PC-9 (cell line): ENCODE data around the gene IGSF21. TPM values are rescaled to one million over a fixed set of nuclear protein-coding genes. Genes with fewer than 3 reads are reported as not detected.

ENCODE experiments used
- BruUV-seq: library from RNA; stranded (reverse); fragments of 400-500 nt; replicated peaks from 2 replicates; lab custom pipeline; 2021; lab: Mats Ljungman, UMichigan
- CTCF ChIA-PET: fragments of 300-600 bp; sonication (Branson Sonifier 250); formaldehyde crosslinking; loops from one replicate; lab custom pipeline; 2022; ENCODE audit warnings: antibody characterized with exemption; lab: Charles Lee
- POLR2A ChIA-PET: fragments of 300-600 bp; sonication (Branson Sonifier 250); formaldehyde crosslinking; loops from one replicate; lab custom pipeline; 2022; ENCODE audit warnings: antibody characterized with exemption; ENCODE audit not compliant: unreplicated experiment; lab: Charles Lee
- DNase-seq, 2 experiments: peaks; one replicate each; pipeline versions ENCODE4 v3.0.0 to v3.0.0-alpha.2; 2015 to 2022; ENCODE audit warnings: mixed read lengths in 1 of 2
- H2AFZ ChIP-seq: fragments of 200-600 bp; sonication (generic); 2 replicates; pipeline ENCODE4 v1.8.1; 2017; ENCODE audit warnings: antibody characterized with exemption
- H3F3A ChIP-seq: fragments of 200-600 bp; sonication (generic); 2 replicates; pipeline ENCODE4 v1.8.1; 2017; ENCODE audit warnings: antibody characterized with exemption, mild to moderate bottlenecking, low read depth; ENCODE audit not compliant: insufficient read depth
- H3K27ac ChIP-seq: fragments of 200-600 bp; sonication (generic); 2 replicates; pipeline ENCODE4 v1.6.1; 2016; ENCODE audit warnings: mixed run types
- H3K27me3 ChIP-seq: fragments of 200-600 bp; sonication (generic); 2 replicates; pipeline ENCODE4 v1.6.1; 2016; ENCODE audit warnings: low read depth, mixed run types; ENCODE audit not compliant: insufficient read depth
- H3K36me3 ChIP-seq: fragments of 200-600 bp; sonication (generic); 2 replicates; pipeline ENCODE4 v1.6.1; 2016; ENCODE audit warnings: low read depth, mixed run types
- H3K4me1 ChIP-seq: fragments of 200-600 bp; sonication (generic); replicated peaks from 2 replicates; pipeline ENCODE4 v1.6.1; 2016; ENCODE audit warnings: mixed run types; ENCODE audit not compliant: insufficient read depth
- H3K4me2 ChIP-seq: fragments of 200-600 bp; sonication (generic); 2 replicates; pipeline ENCODE4 v1.6.1; 2017; ENCODE audit warnings: mixed run types
- H3K4me3 ChIP-seq: fragments of 200-600 bp; sonication (generic); 2 replicates; pipeline ENCODE4 v1.6.1; 2016; ENCODE audit warnings: mixed run types
- H3K79me2 ChIP-seq: fragments of 200-600 bp; sonication (generic); 2 replicates; pipeline ENCODE4 v1.6.1; 2017; ENCODE audit warnings: low read depth, mixed run types
- H3K9me2 ChIP-seq: fragments of 200-600 bp; sonication (generic); 2 replicates; pipeline ENCODE4 v1.8.1; 2017; ENCODE audit warnings: mild to moderate bottlenecking; ENCODE audit not compliant: insufficient read depth
- H3K9me3 ChIP-seq: fragments of 200-600 bp; sonication (generic); 2 replicates; pipeline ENCODE4 v1.8.1; 2016; ENCODE audit warnings: low read depth; ENCODE audit not compliant: insufficient read depth
- H4K20me1 ChIP-seq: fragments of 200-600 bp; sonication (generic); 2 replicates; pipeline ENCODE4 v1.8.1; 2017; ENCODE audit not compliant: insufficient read depth
- EZH2 ChIP-seq: fragments of 200-600 bp; sonication (generic); IDR thresholded peaks from 2 replicates; pipeline ENCODE4 v1.8.0; 2017; ENCODE audit warnings: antibody characterized with exemption, low read depth
- intact Hi-C: fragments of 100-400 bp; cut with micrococcal nuclease; formaldehyde crosslinking; loops from one replicate; pipeline ENCODE4 v1.10.0; 2022; ENCODE audit not compliant: unreplicated experiment
- total RNA-seq: library from RNA; stranded (reverse); gene quantifications from 2 replicates; pipeline ENCODE4 v1.2.3, GENCODE V29; 2021
- TF ChIP-seq, protein P1 (sequence below): fragments of 200-600 bp; sonication (generic); conservative IDR thresholded peaks from 2 replicates; pipeline ENCODE4 v1.6.1; 2017; ENCODE audit warnings: mixed run types, antibody characterized with exemption, mild to moderate bottlenecking, moderate library complexity

The IGSF21 gene
- total RNA-seq, 1 experiment from 2014 or later = not detected

GRCh38 chr1:18373882-18374493, 266.4 kb downstream of the IGSF21 start:
- no TSS peak for BruUV-seq
- Histone ChIP-seq H3K4me2 (no peak overlapping the region), H3K36me3 (no peaks in the 10 kb centered on the region), H3F3A (no peaks in the 10 kb centered on the region), H3K4me3 (no peak overlapping the region), H4K20me1 (no peaks in the 10 kb centered on the region), H3K27ac (no peak overlapping the region), H3K79me2 (no peaks in the 10 kb centered on the region), H3K27me3 (peaks cover 10% of the 10 kb centered on the region; the same call in 1 of the 2 replicates), H3K9me2 (no peaks in the 10 kb centered on the region), H2AFZ (no peak overlapping the region), H3K4me1 (no peaks in the 10 kb centered on the region), H3K9me3 (no peaks in the 10 kb centered on the region)
- intact Hi-C loops = no loop called here
- ChIA-PET POLR2A (no interaction called here), CTCF (no interaction called here)
- DNase-seq = no peak
- TF ChIP-seq, protein P1, sequence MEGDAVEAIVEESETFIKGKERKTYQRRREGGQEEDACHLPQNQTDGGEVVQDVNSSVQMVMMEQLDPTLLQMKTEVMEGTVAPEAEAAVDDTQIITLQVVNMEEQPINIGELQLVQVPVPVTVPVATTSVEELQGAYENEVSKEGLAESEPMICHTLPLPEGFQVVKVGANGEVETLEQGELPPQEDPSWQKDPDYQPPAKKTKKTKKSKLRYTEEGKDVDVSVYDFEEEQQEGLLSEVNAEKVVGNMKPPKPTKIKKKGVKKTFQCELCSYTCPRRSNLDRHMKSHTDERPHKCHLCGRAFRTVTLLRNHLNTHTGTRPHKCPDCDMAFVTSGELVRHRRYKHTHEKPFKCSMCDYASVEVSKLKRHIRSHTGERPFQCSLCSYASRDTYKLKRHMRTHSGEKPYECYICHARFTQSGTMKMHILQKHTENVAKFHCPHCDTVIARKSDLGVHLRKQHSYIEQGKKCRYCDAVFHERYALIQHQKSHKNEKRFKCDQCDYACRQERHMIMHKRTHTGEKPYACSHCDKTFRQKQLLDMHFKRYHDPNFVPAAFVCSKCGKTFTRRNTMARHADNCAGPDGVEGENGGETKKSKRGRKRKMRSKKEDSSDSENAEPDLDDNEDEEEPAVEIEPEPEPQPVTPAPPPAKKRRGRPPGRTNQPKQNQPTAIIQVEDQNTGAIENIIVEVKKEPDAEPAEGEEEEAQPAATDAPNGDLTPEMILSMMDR = peak; percentile 49; the same call in 1 of the 2 replicates
- no peak for TF ChIP-seq EZH2

GRCh38 chr1:18376661-18377060, 269.1 kb downstream of the IGSF21 start:
- intact Hi-C loops = no loop called here
- Histone ChIP-seq H3K4me2 (no peak overlapping the region), H3F3A (no peaks in the 10 kb centered on the region), H3K4me1 (no peaks in the 10 kb centered on the region), H4K20me1 (no peaks in the 10 kb centered on the region), H2AFZ (no peak overlapping the region), H3K9me2 (no peaks in the 10 kb centered on the region), H3K36me3 (no peaks in the 10 kb centered on the region), H3K27me3 (peaks cover 10% of the 10 kb centered on the region; the same call in 1 of the 2 replicates), H3K9me3 (no peaks in the 10 kb centered on the region), H3K79me2 (no peaks in the 10 kb centered on the region), H3K27ac (no peak overlapping the region), H3K4me3 (no peak overlapping the region)
- no TSS peak for BruUV-seq
- CTCF ChIA-PET = interaction anchor here (0.6 kb wide), 1 partner anchor 719 kb away, joined by 7 read pairs; no protein-coding TSS in a partner anchor
- TF ChIP-seq EZH2 = no peak
- TF ChIP-seq, protein P1 = no peak
- DNase-seq = no peak
- POLR2A ChIA-PET = no interaction called here

DNA sequence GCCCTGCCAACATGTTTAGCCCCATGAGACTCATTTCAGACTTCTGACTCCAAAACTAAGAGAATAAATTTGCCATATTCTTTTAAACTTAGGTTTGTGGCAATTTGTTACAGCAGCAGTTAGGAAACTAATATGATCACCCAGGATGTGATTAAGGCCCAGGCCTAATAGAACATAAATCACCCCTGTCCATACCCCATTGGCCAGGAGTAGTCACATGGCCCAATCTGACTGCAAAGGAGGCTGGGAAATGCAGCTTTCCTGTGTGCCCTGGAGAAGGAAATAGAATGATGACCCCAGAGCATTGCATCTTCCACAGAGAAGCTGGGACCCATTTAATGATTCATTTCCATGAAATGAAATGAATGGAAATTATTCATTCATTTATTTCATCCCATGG, 272.7 kb downstream of the IGSF21 start:
- H3K79me2 ChIP-seq = no peaks in the 10 kb centered on the region
- H2AFZ ChIP-seq = no peak overlapping the region
- no TSS peak for BruUV-seq
- H3K9me3 ChIP-seq = no peaks in the 10 kb centered on the region
- ChIA-PET CTCF (no interaction called here), POLR2A (no interaction called here)
- no peak for TF ChIP-seq EZH2
- TF ChIP-seq, protein P1 = no peak
- no peak for DNase-seq
- intact Hi-C loops = no loop called here
- no peaks in the 10 kb centered on the region for H4K20me1 ChIP-seq
- peaks cover 14% of the 10 kb centered on the region; the same call in 1 of the 2 replicates for H3K27me3 ChIP-seq
- H3K4me3 ChIP-seq = no peak overlapping the region
- no peaks in the 10 kb centered on the region for H3K4me1 ChIP-seq
- no peaks in the 10 kb centered on the region for H3F3A ChIP-seq
- H3K4me2 ChIP-seq = no peak overlapping the region
- H3K9me2 ChIP-seq = no peaks in the 10 kb centered on the region
- no peaks in the 10 kb centered on the region for H3K36me3 ChIP-seq
- H3K27ac ChIP-seq = no peak overlapping the region
